Loucy (cell line): ENCODE data around the gene SRC.

ENCODE experiments used
- H2AFZ ChIP-seq: fragments of 200-600 bp; sonication (generic); 2 replicates; pipeline ENCODE4 v1.6.0; 2016; ENCODE audit warnings: antibody characterized with exemption, mild to moderate bottlenecking, low read length, moderate library complexity
- H3F3A ChIP-seq: fragments of 200-600 bp; 2 replicates; pipeline ENCODE4 v1.6.0; 2016; ENCODE audit warnings: antibody characterized with exemption, low read depth, mild to moderate bottlenecking
- H3K27me3 ChIP-seq: fragments of 200-600 bp; sonication (generic); 2 replicates; pipeline ENCODE4 v1.6.1; 2014; ENCODE audit warnings: low read length, mild to moderate bottlenecking; ENCODE audit not compliant: insufficient read depth, poor library complexity, severe bottlenecking
- H3K36me3 ChIP-seq: fragments of 200-600 bp; sonication (generic); 2 replicates; pipeline ENCODE4 v1.6.1; 2016; ENCODE audit warnings: low read length; ENCODE audit not compliant: insufficient read depth
- H3K4me1 ChIP-seq: fragments of 200-600 bp; sonication (generic); 2 replicates; pipeline ENCODE4 v1.5.1; 2014; ENCODE audit warnings: low read length, mild to moderate bottlenecking; ENCODE audit not compliant: insufficient read depth, poor library complexity, severe bottlenecking
- H3K4me2 ChIP-seq: fragments of 200-600 bp; sonication (generic); 2 replicates; pipeline ENCODE4 v1.6.0; 2014; ENCODE audit warnings: antibody characterized with exemption, low read length, low read depth, mild to moderate bottlenecking; ENCODE audit not compliant: poor library complexity, severe bottlenecking
- H3K4me3 ChIP-seq: fragments of 200-600 bp; sonication (generic); 2 replicates; pipeline ENCODE4 v1.5.1; 2014; ENCODE audit warnings: low read length, mild to moderate bottlenecking, mixed read lengths; ENCODE audit not compliant: poor library complexity, severe bottlenecking
- H3K79me2 ChIP-seq: fragments of 200-600 bp; sonication (generic); 2 replicates; pipeline ENCODE4 v1.6.1; 2014; ENCODE audit warnings: low read length; ENCODE audit not compliant: insufficient read depth
- H3K9ac ChIP-seq: fragments of 200-600 bp; sonication (generic); 2 replicates; pipeline ENCODE4 v1.6.0; 2014; ENCODE audit warnings: mild to moderate bottlenecking, low read depth, low read length, moderate library complexity; ENCODE audit not compliant: poor library complexity, severe bottlenecking
- H3K9me2 ChIP-seq: fragments of 200-600 bp; sonication (generic); replicated peaks from 2 replicates; pipeline ENCODE4 v1.6.1; 2016; ENCODE audit warnings: low read depth, low read length, mixed read lengths
- H3K9me3 ChIP-seq: fragments of 200-600 bp; sonication (generic); 2 replicates; pipeline ENCODE4 v1.6.1; 2014; ENCODE audit warnings: mild to moderate bottlenecking, antibody characterized with exemption, low read length, low read depth; ENCODE audit not compliant: insufficient read depth
- H4K20me1 ChIP-seq: fragments of 200-600 bp; sonication (generic); 2 replicates; pipeline ENCODE4 v1.6.0; 2014; ENCODE audit warnings: antibody characterized with exemption, low read length, mild to moderate bottlenecking; ENCODE audit not compliant: insufficient read depth, poor library complexity, severe bottlenecking
- EZH2phosphoT487 ChIP-seq: fragments of 200-600 bp; IDR thresholded peaks from 2 replicates; pipeline ENCODE4 v1.6.1; 2018; ENCODE audit warnings: antibody characterized with exemption, mild to moderate bottlenecking, moderate library complexity, borderline replicate concordance
- TF ChIP-seq, protein P1 (sequence below): fragments of 200-600 bp; sonication (generic); conservative IDR thresholded peaks from 2 replicates; pipeline ENCODE4 v1.5.1; 2014; ENCODE audit warnings: mild to moderate bottlenecking, antibody characterized with exemption, low read length

The SRC gene

GRCh38 chr20:37426978-37427377 lies 81.0 kb downstream of the SRC start:
- H3K9ac ChIP-seq: no peak overlapping the region
- no peaks in the 10 kb centered on the region for H3K27me3 ChIP-seq
- H3K36me3 ChIP-seq: no peaks in the 10 kb centered on the region
- no peaks in the 10 kb centered on the region for H4K20me1 ChIP-seq
- H3K4me1 ChIP-seq: no peaks in the 10 kb centered on the region
- H2AFZ ChIP-seq: no peak overlapping the region
- TF ChIP-seq EZH2phosphoT487: no peak
- TF ChIP-seq, protein P1, sequence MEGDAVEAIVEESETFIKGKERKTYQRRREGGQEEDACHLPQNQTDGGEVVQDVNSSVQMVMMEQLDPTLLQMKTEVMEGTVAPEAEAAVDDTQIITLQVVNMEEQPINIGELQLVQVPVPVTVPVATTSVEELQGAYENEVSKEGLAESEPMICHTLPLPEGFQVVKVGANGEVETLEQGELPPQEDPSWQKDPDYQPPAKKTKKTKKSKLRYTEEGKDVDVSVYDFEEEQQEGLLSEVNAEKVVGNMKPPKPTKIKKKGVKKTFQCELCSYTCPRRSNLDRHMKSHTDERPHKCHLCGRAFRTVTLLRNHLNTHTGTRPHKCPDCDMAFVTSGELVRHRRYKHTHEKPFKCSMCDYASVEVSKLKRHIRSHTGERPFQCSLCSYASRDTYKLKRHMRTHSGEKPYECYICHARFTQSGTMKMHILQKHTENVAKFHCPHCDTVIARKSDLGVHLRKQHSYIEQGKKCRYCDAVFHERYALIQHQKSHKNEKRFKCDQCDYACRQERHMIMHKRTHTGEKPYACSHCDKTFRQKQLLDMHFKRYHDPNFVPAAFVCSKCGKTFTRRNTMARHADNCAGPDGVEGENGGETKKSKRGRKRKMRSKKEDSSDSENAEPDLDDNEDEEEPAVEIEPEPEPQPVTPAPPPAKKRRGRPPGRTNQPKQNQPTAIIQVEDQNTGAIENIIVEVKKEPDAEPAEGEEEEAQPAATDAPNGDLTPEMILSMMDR: no peak
- no peak overlapping the region for H3K4me3 ChIP-seq
- no peaks in the 10 kb centered on the region for H3K79me2 ChIP-seq
- H3K4me2 ChIP-seq: no peak overlapping the region
- H3K9me2 ChIP-seq: no peaks in the 10 kb centered on the region
- no peaks in the 10 kb centered on the region for H3F3A ChIP-seq
- no peaks in the 10 kb centered on the region for H3K9me3 ChIP-seq

GRCh38 chr20:37430044-37430443 lies 84.1 kb downstream of the SRC start:
- Histone ChIP-seq H3K4me2 (no peak overlapping the region), H3F3A (no peaks in the 10 kb centered on the region), H3K4me1 (no peaks in the 10 kb centered on the region), H4K20me1 (no peaks in the 10 kb centered on the region), H3K27me3 (no peaks in the 10 kb centered on the region), H3K9me2 (no peaks in the 10 kb centered on the region), H3K4me3 (no peak overlapping the region), H3K9ac (no peak overlapping the region), H3K36me3 (no peaks in the 10 kb centered on the region), H3K79me2 (no peaks in the 10 kb centered on the region), H2AFZ (no peak overlapping the region), H3K9me3 (no peaks in the 10 kb centered on the region)
- TF ChIP-seq EZH2phosphoT487: no peak
- TF ChIP-seq, protein P1: no peak

DNA sequence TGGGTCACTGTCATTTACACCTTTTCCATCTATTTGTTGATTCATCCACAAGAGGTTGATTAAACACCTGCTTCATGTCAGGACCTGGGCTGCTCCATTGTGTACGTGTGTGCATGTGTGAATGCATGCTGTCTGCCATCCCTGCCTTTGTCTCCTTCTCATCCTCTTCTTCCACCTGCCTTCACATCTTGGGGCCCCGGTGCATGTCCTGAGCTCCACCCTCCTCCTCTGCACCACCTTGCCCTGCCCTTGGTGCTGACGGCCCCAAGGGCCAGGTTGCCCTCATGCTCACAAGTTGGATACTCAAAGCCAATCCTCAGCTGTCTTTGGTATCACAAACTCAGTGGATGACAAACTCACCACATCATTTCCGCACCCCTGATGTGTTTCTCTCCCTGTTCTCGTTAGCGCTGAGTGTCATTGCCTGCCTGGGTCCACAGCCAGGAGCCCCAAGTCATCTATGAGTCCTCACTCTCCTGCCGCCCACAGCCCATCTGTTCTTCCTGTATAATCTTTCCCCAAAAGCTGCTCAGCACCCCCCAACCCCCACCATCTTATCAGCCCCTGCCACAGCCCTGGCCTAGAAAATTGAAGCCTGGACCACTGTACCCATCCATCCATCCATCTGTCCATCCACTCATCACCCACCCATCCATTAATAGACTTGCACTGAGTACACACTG lies 85.0 kb downstream of the SRC start:
- no peaks in the 10 kb centered on the region for H3K4me1 ChIP-seq
- no peak overlapping the region for H3K4me3 ChIP-seq
- TF ChIP-seq EZH2phosphoT487: no peak
- TF ChIP-seq, protein P1: no peak
- no peaks in the 10 kb centered on the region for H3K79me2 ChIP-seq
- no peak overlapping the region for H3K9ac ChIP-seq
- H3K27me3 ChIP-seq: no peaks in the 10 kb centered on the region
- no peaks in the 10 kb centered on the region for H3K9me3 ChIP-seq
- H3F3A ChIP-seq: no peaks in the 10 kb centered on the region
- no peaks in the 10 kb centered on the region for H3K36me3 ChIP-seq
- H2AFZ ChIP-seq: no peak overlapping the region
- no peak overlapping the region for H3K4me2 ChIP-seq
- H4K20me1 ChIP-seq: no peaks in the 10 kb centered on the region
- no peaks in the 10 kb centered on the region for H3K9me2 ChIP-seq
